DOHH2 (cell line): ENCODE data around the gene PEX14.

Experiments
- EZH2phosphoT487 ChIP-seq: fragments of 200-600 bp; sonication (generic); IDR thresholded peaks from 2 replicates; pipeline ENCODE4 v1.6.1; 2017; ENCODE audit warnings: borderline replicate concordance, mild to moderate bottlenecking, antibody characterized with exemption, low read length, moderate library complexity, mixed read lengths
- TF ChIP-seq, protein P1 (sequence below): fragments of 200-600 bp; sonication (generic); IDR thresholded peaks from one replicate; pipeline ENCODE4 v1.5.1; 2014; ENCODE audit warnings: antibody characterized with exemption, mild to moderate bottlenecking, low read depth, low read length; ENCODE audit not compliant: poor library complexity, severe bottlenecking

DNA sequence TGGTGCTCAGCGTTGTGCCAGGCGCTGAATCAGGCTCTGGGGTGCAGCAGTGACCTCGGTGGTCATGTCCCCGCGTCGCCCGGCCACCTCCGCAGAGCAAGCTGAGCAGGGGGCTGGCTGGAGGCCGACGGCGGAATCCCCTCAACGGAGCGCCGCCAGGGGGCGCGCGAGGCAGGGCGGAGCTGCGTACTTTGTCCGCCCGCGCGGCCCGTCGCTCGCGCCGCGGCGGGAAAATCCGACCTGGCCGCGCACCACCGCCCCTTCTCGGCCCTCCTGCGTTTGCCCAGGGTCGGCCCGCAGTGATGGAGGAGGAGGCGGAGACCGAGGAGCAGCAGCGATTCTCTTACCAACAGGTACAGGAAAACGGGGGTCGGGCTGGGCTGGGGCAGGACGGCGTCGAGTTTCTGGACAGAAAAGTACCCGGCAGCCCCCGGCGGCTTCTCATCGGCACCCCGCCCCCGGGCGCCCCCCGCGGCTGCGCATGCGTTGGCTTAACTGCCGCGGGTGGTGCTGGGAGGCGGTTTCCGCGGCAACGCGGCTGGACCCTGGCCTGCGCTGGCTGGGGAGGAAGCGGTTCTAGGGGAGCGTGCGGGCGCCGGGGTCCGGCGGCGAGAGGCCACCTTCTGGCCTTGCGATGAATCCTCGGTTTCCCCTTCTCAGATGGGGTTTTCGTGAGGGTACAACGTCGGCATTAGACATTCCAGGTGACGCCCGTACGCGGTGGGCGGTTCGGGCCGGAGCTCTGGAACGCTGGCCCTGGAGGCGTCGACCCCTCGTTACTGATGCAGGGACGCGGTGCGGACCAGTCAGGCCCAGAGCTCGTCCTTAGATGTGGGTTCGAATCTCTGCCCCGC, 44.3 kb upstream of the PEX14 start, which contains the start of gene CENPS:
- TF ChIP-seq, protein P1, sequence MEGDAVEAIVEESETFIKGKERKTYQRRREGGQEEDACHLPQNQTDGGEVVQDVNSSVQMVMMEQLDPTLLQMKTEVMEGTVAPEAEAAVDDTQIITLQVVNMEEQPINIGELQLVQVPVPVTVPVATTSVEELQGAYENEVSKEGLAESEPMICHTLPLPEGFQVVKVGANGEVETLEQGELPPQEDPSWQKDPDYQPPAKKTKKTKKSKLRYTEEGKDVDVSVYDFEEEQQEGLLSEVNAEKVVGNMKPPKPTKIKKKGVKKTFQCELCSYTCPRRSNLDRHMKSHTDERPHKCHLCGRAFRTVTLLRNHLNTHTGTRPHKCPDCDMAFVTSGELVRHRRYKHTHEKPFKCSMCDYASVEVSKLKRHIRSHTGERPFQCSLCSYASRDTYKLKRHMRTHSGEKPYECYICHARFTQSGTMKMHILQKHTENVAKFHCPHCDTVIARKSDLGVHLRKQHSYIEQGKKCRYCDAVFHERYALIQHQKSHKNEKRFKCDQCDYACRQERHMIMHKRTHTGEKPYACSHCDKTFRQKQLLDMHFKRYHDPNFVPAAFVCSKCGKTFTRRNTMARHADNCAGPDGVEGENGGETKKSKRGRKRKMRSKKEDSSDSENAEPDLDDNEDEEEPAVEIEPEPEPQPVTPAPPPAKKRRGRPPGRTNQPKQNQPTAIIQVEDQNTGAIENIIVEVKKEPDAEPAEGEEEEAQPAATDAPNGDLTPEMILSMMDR = peak; percentile 89
- TF ChIP-seq EZH2phosphoT487 = no peak
